ENCODE data around the gene PER2. TPM values are rescaled to one million over a fixed set of nuclear protein-coding genes. Genes with fewer than 3 reads are reported as not detected.
A peak's percentile ranks its signal among the peaks of the same experiment; 100 is the strongest.

Gene PER2
- total and polyA plus RNA-seq, 2 donors (not counting 1 experiment from before 2014, with no cell fraction given), result 3.2 to 12.6 TPM

- CTCF ChIA-PET, result interaction anchor here (0.6 to 1.5 kb wide), 3 partner anchors 22 to 479 kb away, joined by 4 to 5 read pairs (median 4); no protein-coding TSS in a partner anchor
- Mint-ChIP-seq H3K4me3 (peak within 1 kb of the TSS; percentile 86), H3K9me3 (ENCODE audit: insufficient read depth) (no peaks in the 10 kb centered on the region), H3K27me3 (no peaks in the 10 kb centered on the region), H3K4me1 (peaks cover 47% of the 10 kb centered on the region), H3K27ac (peak within 1 kb of the TSS; percentile 91)
- Histone ChIP-seq H3K4me1 (ENCODE audit: control insufficient read depth in 2 of 2, insufficient read depth in 2 of 2, low read length in 2 of 2) (peaks cover 23 to 31% of the 10 kb centered on the region in 2 donors), H4K20me1 (ENCODE audit: control insufficient read depth, insufficient read depth, low read length, poor library complexity, severe bottlenecking) (peaks cover 46% of the 10 kb centered on the region), H3K27me3 (replicated peaks in 1 of 4; ENCODE audit: control extremely low read depth in 1 of 4, control insufficient read depth in 3 of 4, insufficient read depth in 4 of 4, low read length in 3 of 4) (peaks cover 0 to 8% (median 0%) of the 10 kb centered on the region in 4 experiments), H2AFZ (ENCODE audit: insufficient read depth, low read depth, low read length, poor library complexity, severe bottlenecking) (peak within 1 kb of the TSS; percentile 94), H3K79me2 (ENCODE audit: control insufficient read depth, insufficient read depth, low read length) (peaks cover 48% of the 10 kb centered on the region), H3K4me3 (ENCODE audit: control extremely low read depth in 1 of 5, extremely low read depth in 1 of 5, insufficient read depth in 1 of 5, low read depth in 2 of 5, low read length in 4 of 5) (peak within 1 kb of the TSS; percentile 46 to 72 (median 58)), H3K9me3 (ENCODE audit: control extremely low read depth in 1 of 3, control insufficient read depth in 2 of 3, insufficient read depth in 1 of 3, low read length in 2 of 3) (peaks cover 0 to 3% (median 0%) of the 10 kb centered on the region in 3 donors), H3K27ac (ENCODE audit: low read length in 2 of 2) (peak within 1 kb of the TSS; percentile 78 to 93), H3K36me3 (replicated peaks in 1 of 2; ENCODE audit: control extremely low read depth in 1 of 2, control insufficient read depth in 1 of 2, extremely low read depth in 1 of 2, insufficient read depth in 2 of 2, low read length in 1 of 2) (no peaks in the 10 kb centered on the region), H3K4me2 (replicated peaks; ENCODE audit: low read depth, low read length, poor library complexity, severe bottlenecking) (peak within 1 kb of the TSS; percentile 93), H3K9ac (ENCODE audit: low read length) (peak within 1 kb of the TSS; percentile 86)
- POLR2A ChIA-PET, result interaction anchor here (0.6 to 1.3 kb wide), 3 partner anchors 31 to 143 kb away, joined by 3 to 9 read pairs (median 3); partner anchors contain the start of genes HES6 and SCLY
- intact Hi-C loops (cut with micrococcal nuclease), result loop anchor here (1.0 to 2.0 kb wide), 6 partner anchors 27 to 237 kb away; no protein-coding TSS in a partner anchor
- under 1% methylated on average over 126 of the region's 126 CpGs for WGBS (ENCODE audit: insufficient coverage)
- DNase-seq (peak; percentile 93), ATAC-seq (ENCODE audit: low read depth) (peak; percentile 97)
- TF ChIP-seq CTCF (IDR thresholded peaks at IDR 0.05), result no peak
- no peak for TF ChIP-seq EZH2 (IDR thresholded peaks at IDR 0.05; ENCODE audit: borderline replicate concordance, insufficient read depth, low read depth, low read length, poor library complexity, severe bottlenecking)
Observed at GRCh38 chr2:238203094-238203972, 85.1 kb downstream of the PER2 start, which contains the start of gene ILKAP. Gene ILKAP, minus strand, starts transcription at chr2:238203695. Its CDS starts 142 bp downstream, at chr2:238203553.

All from B cell (primary cell).